Breast epithelium (tissue), 3 donors: ENCODE results near the gene TMOD2.

ENCODE experiments used
- CTCF ChIP-seq, 3 donors: fragments of 450-650 bp; IDR thresholded peaks; one replicate each; pipeline ENCODE4 v1.5.1; 2016 to 2017; ENCODE audit warnings: antibody characterized with exemption in 3 of 3, mild to moderate bottlenecking in 3 of 3, moderate library complexity in 3 of 3
- POLR2A ChIP-seq: fragments of 450-650 bp; IDR thresholded peaks from one replicate; pipeline ENCODE4 v1.6.1; 2016; ENCODE audit warnings: antibody characterized with exemption, mild to moderate bottlenecking, moderate library complexity

- TF ChIP-seq POLR2A, result no peak
- no peak for TF ChIP-seq CTCF (IDR thresholded peaks at IDR 0.05)
Observed at GRCh38 chr15:51718219-51718618, 33.2 kb upstream of the TMOD2 start.
